A673 (cell line): ENCODE data around the gene LHPP.

ENCODE experiments used
- EZH2 ChIP-seq: fragments of 200-600 bp; sonication (generic); IDR thresholded peaks from 2 replicates; pipeline ENCODE4 v1.6.1; 2017; ENCODE audit warnings: borderline replicate concordance, low read depth, mild to moderate bottlenecking, mixed read lengths, antibody characterized with exemption, low read length; ENCODE audit not compliant: poor library complexity, severe bottlenecking
- TF ChIP-seq, protein P1 (sequence below): fragments of 300-800, 200-600 bp; sonication (generic); conservative IDR thresholded peaks from 2 replicates; pipeline ENCODE4 v1.5.1; 2017; ENCODE audit warnings: low read depth, mild to moderate bottlenecking, antibody characterized with exemption, low read length, moderate library complexity, mixed read lengths

DNA sequence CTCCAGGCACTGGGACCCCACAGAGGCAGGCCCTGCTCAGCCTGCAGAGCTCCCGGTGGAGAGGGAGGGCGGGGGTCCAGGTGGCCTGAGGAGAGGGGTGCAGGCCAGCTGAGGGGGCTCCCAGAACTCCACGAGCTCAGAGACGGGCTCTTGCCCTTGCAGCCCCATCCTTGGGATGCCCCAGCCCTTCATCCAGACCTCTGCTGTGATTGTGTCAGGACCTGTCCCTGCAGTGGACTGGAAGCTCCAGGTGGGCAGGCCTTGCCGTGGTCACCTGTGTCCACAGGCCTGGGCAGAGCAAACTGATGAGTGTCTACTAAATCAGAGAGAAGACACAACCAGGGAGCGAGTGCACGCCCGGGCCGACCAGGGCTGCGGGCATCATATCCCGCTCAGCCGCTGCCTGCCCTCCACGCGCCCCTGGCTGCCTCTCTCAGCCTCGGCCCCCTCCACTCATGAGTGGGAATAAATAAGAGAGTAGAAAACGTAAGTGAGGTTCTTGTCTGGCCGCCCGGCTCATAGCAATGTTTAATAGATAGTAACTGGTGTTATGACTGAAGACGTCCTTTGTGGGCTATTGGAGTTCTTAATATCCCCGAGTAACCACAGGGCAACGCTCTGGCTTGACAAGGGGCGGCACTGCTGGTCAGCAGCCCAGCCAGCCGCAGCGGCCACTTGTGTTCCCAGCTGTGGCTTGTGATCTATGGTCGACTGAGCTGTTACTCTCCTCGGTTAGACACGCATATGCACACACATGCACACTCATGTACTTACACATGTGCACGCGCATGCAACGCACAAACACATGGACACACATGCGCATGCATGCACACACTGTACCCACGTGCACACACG, 105.6 kb downstream of the LHPP start:
- TF ChIP-seq, protein P1, sequence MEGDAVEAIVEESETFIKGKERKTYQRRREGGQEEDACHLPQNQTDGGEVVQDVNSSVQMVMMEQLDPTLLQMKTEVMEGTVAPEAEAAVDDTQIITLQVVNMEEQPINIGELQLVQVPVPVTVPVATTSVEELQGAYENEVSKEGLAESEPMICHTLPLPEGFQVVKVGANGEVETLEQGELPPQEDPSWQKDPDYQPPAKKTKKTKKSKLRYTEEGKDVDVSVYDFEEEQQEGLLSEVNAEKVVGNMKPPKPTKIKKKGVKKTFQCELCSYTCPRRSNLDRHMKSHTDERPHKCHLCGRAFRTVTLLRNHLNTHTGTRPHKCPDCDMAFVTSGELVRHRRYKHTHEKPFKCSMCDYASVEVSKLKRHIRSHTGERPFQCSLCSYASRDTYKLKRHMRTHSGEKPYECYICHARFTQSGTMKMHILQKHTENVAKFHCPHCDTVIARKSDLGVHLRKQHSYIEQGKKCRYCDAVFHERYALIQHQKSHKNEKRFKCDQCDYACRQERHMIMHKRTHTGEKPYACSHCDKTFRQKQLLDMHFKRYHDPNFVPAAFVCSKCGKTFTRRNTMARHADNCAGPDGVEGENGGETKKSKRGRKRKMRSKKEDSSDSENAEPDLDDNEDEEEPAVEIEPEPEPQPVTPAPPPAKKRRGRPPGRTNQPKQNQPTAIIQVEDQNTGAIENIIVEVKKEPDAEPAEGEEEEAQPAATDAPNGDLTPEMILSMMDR: no peak
- no peak for TF ChIP-seq EZH2
